K562 (cell line): ENCODE results near the gene AGRN. TPM values are rescaled to one million over a fixed set of nuclear protein-coding genes. Genes with fewer than 3 reads are reported as not detected.

ENCODE experiments used
- BMI1 ChIP-seq: fragments of 150-350 bp; IDR thresholded peaks from 2 replicates; pipeline ENCODE4 v1.6.1; 2014; ENCODE audit warnings: low read length
- ETV1 ChIP-seq: fragments of 450-650 bp; conservative IDR thresholded peaks from 2 replicates; pipeline ENCODE4 v1.6.1; 2016; ENCODE audit warnings: missing genetic modification characterization, control low read depth, low read depth, missing compliant biosample characterization
- LCOR ChIP-seq: sonication (generic); formaldehyde crosslinking; IDR thresholded peaks from 2 replicates; pipeline ENCODE4 v1.8.0; 2022; ENCODE audit warnings: mild to moderate bottlenecking, missing genetic modification reagents
- MECOM ChIP-seq: fragments of 250-450 bp; sonication (Bioruptor Pico); IDR thresholded peaks from 2 replicates; pipeline ENCODE4 v1.8.0; 2022; ENCODE audit warnings: inconsistent platforms
- PHF21A ChIP-seq: fragments of 450-650 bp; IDR thresholded peaks from 2 replicates; pipeline ENCODE4 v1.6.1; 2017; ENCODE audit warnings: low read depth, borderline replicate concordance
- SREBF1 ChIP-seq: fragments of 150-350 bp; IDR thresholded peaks from 2 replicates; pipeline ENCODE4 v1.6.1; 2014; ENCODE audit warnings: antibody characterized with exemption, low read depth, low read length, borderline replicate concordance
- TAF7 ChIP-seq: fragments of 450-650 bp; IDR thresholded peaks from 2 replicates; pipeline ENCODE4 v1.6.1; 2016; ENCODE audit warnings: missing genetic modification characterization, missing compliant biosample characterization
- TCFL5 ChIP-seq: fragments of 250-450 bp; sonication (Bioruptor Pico); conservative IDR thresholded peaks from 2 replicates; pipeline ENCODE4 v1.6.1; 2021; ENCODE audit warnings: mild to moderate bottlenecking, moderate library complexity, matching md5 sums
- THRAP3 ChIP-seq: fragments of 450-650 bp; IDR thresholded peaks from 2 replicates; pipeline ENCODE4 v1.6.1; 2016; ENCODE audit warnings: mild to moderate bottlenecking, inconsistent platforms, borderline replicate concordance
- ZNF282 ChIP-seq: sonication (generic); formaldehyde crosslinking; IDR thresholded peaks from 2 replicates; pipeline ENCODE4 v1.8.1; 2023; ENCODE audit warnings: missing genetic modification reagents
- ZNF707 ChIP-seq: fragments of 250-450 bp; sonication (Bioruptor Pico); conservative IDR thresholded peaks from 2 replicates; pipeline ENCODE4 v1.8.0; 2022; ENCODE audit warnings: inconsistent platforms, mild to moderate bottlenecking, moderate library complexity
- polyA plus RNA-seq, 8 experiments: library from polyadenylated mRNA; depleted of rRNA in 4 of 8; stranded (reverse) in 5 of 8; unstranded in 3 of 8; fragments of >200 nt; fragmentation: Nextera tagmentation in 2 of 8; fragmentation: Illumina TruSeq in 1 of 8; extraction: Ambion mirVana in 2 of 8; extraction: Trizol in 1 of 8; gene quantifications; 2 replicates each; pipeline versions ENCODE4 v1.2.1 to v1.2.3, GENCODE V29; 2011 to 2014; ENCODE audit warnings: inconsistent platforms in 1 of 8, missing spikeins in 1 of 8
- total RNA-seq, 7 experiments: library from RNA; depleted of rRNA in 6 of 7; stranded (reverse); fragments of >200 nt in 6 of 7; fragmentation: Illumina TruSeq in 2 of 7; extraction: Trizol in 2 of 7; gene quantifications; 2 replicates each; pipeline versions ENCODE4 v1.2.1 to v1.2.3, GENCODE V29; 2011 to 2021; ENCODE audit warnings: low replicate concordance in 1 of 7
- TF ChIP-seq, protein P1 (sequence below), 2 experiments: fragments of 450-650 bp; IDR thresholded peaks; 2 replicates each; pipeline ENCODE4 v1.6.1; 2016; ENCODE audit warnings: mild to moderate bottlenecking in 2 of 2, borderline replicate concordance in 1 of 2, low read depth in 1 of 2, moderate library complexity in 1 of 2
- TF ChIP-seq, protein P2 (sequence below): sonication (generic); formaldehyde crosslinking; IDR thresholded peaks from 2 replicates; pipeline ENCODE4 v1.5.0; 2020; ENCODE audit warnings: missing genetic modification reagents

AGRN gene
- total and polyA plus RNA-seq, 9 of the 15 experiments (the other 6 are each of a cell fraction or from before 2014, with no cell fraction given), result 0.04 to 111 (median 18.1) TPM

DNA sequence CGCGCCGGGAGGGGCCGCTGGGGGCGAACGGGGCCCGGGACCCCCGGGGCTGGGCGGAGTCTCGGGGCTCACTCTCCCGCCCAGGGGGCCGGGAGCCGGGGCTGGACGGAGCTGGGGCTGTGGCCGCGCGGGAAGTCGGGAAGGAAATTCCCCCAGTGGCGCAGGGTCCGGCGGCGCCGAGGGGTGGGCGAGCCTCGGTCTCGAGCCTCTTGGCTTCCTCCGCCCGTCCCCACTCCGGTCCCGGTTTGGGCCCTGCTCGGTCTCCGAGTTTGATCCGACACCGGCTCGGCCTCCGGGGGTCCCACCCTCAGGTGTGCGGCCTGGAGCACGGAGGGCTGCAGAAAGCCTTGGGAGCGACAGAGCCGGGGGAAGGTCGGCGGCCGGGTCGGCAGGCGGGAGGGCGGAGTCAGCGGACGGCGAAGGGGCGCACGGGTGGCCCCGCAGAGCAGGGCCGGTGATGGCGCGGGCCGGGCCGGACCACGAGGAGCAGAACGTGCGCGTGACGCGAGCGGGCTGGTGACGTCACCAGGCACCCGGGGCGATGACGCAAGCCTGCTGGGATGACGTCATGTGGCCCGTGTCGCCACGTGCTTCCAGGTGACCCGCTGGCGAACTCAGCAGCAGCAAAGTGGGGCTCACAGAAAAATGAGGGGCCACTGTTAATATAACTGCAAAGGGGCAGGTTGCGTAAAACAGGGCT is 19.4 kb upstream of the AGRN start (continued):
- TF ChIP-seq, protein P1, sequence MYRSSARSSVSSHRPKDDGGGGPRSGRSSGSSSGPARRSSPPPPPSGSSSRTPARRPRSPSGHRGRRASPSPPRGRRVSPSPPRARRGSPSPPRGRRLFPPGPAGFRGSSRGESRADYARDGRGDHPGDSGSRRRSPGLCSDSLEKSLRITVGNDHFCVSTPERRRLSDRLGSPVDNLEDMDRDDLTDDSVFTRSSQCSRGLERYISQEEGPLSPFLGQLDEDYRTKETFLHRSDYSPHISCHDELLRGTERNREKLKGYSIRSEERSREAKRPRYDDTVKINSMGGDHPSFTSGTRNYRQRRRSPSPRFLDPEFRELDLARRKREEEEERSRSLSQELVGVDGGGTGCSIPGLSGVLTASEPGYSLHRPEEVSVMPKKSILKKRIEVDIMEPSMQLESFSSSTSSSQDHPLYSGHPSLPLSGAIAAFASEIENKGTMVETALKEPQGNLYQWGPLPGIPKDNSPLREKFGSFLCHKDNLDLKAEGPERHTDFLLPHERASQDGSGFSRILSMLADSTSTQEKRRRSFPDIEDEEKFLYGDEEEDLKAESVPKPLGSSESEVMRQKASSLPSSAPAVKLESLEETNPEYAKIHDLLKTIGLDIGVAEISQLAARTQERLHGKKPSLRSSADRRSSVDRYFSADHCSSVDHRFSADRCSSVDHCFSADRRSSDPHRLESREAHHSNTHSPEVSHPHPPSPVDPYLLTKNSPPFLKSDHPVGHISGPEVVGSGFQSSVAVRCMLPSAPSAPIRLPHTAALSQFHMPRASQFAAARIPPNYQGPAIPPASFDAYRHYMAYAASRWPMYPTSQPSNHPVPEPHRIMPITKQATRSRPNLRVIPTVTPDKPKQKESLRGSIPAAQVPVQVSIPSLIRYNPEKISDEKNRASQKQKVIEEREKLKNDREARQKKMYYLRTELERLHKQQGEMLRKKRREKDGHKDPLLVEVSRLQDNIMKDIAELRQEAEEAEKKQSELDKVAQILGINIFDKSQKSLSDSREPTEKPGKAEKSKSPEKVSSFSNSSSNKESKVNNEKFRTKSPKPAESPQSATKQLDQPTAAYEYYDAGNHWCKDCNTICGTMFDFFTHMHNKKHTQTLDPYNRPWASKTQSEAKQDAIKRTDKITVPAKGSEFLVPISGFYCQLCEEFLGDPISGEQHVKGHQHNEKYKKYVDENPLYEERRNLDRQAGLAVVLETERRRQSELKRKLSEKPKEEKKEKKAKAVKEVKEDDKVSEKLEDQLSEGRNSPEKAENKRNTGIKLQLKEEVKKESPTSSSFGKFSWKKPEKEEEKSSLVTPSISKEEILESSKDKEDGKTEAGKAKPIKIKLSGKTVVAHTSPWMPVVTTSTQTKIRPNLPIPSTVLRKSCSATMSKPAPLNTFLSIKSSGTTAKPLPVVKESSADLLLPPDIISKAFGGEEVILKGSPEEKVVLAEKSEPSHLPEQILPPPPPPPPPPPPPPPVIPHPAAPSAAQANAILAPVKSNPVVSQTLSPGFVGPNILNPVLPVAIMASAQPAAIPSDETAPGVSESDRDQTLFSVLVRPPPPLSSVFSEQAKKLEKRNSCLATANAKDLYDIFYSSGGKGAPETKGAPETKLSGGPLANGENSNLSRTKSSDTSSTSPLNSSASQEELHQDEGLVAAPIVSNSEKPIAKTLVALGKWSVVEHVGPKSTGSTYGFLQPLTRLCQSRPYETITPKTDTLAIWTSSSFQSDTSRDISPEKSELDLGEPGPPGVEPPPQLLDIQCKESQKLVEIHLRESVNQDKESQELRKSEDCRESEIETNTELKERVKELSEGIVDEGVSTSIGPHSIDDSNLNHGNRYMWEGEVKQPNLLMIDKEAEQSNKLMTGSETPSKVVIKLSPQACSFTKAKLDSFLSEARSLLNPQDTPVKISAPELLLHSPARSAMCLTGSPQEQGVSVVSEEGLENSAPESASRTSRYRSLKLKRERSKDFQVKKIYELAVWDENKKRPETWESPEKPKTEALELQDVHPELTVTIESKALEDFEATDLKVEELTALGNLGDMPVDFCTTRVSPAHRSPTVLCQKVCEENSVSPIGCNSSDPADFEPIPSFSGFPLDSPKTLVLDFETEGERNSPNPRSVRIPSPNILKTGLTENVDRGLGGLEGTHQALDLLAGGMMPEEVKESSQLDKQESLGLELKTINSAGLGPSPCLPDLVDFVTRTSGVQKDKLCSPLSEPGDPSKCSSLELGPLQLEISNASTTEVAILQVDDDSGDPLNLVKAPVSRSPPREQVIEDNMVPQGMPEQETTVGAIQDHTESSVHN (IDR thresholded peaks at IDR 0.05; ENCODE audit: borderline replicate concordance in 1 of 2, low read depth in 1 of 2), result peak in 1 of 2 experiments; percentile 92; a peak in 2 of 4 replicates
- TF ChIP-seq PHF21A (0 out of 2 replicates have a peak, but pooled peaks have one; percentile 15), ETV1 (tag) (no peak; the same call in 1 of the 2 replicates), LCOR (CRISPR knock-in tag) (peak; percentile 95), TAF7 (tag) (no peak), THRAP3 (no peak), MECOM (CRISPR knock-in tag) (peak; percentile 61; the same call in 1 of the 2 replicates), ZNF282 (peak; percentile 100), BMI1 (no peak), SREBF1 (0 out of 2 replicates have a peak, but pooled peaks have one; percentile 15), ZNF707 (CRISPR knock-in tag) (no peak), TCFL5 (CRISPR knock-in tag) (no peak)
- TF ChIP-seq, protein P2, sequence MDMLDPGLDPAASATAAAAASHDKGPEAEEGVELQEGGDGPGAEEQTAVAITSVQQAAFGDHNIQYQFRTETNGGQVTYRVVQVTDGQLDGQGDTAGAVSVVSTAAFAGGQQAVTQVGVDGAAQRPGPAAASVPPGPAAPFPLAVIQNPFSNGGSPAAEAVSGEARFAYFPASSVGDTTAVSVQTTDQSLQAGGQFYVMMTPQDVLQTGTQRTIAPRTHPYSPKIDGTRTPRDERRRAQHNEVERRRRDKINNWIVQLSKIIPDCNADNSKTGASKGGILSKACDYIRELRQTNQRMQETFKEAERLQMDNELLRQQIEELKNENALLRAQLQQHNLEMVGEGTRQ, result peak; percentile 83
